HG03558 (cell line): ENCODE measurements around the gene NPDC1.

Source experiments
- ATAC-seq: cut with Tn5 transposase; IDR thresholded peaks from one replicate; pipeline ENCODE4 v1.9.1; 2021; ENCODE audit warnings: moderate number of reproducible peaks; ENCODE audit not compliant: unreplicated experiment; ENCODE audit errors: extremely low read depth

The NPDC1 gene

DNA sequence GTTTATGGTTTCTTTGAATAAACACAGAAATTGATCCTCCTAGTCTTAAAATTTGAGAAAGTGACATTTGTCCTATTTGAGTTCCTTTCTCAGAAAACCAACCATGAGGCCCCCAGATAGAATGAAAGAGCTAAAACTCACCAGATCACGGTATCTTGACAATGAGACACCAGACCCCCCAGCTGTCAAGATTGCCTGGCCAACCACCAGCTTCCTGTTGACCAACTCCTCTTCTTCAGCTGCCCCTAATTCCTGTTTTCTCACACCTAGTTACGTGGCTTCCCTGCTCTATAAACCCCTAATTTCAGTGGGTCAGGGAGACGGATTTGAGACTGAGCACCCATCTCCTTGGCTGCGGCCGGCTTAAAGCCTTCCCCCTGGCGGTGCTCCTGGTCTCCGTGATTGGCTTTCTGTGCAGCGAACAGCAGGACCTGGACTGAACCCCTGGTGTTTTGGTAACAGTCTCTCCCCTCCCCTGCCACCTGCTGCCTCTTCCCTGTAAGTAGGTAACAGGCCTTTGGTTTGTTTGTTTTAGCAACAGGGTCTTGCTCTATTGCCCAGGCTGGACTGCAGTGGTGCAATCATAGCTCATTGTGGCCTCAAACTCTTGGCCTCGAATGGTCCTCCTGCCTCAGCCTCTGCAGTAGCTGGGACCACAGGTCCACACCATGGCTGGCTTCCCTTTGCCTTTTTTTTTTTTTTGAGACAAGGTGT lies 12.7 kb upstream of the NPDC1 start:
- no peak for ATAC-seq

DNA sequence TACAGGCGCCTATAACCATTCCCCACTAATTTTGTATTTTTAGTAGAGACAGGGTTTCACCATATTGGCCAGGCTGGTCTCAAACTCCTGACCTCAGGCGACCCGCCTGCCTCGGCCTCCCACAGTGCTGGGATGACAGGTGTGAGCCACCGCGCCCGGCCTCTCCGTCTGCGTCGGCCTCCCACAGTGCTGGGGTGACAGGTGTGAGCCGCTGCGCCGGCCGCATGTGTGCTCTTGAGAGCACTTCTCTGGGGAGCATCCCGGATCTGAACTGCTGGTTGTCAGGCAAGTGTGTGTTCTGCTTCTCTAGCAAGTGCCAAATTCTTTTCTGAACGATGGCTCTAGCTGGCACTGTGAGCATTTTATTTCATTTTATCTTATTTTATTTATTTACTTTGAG lies 11.6 kb upstream of the NPDC1 start:
- no peak for ATAC-seq

DNA sequence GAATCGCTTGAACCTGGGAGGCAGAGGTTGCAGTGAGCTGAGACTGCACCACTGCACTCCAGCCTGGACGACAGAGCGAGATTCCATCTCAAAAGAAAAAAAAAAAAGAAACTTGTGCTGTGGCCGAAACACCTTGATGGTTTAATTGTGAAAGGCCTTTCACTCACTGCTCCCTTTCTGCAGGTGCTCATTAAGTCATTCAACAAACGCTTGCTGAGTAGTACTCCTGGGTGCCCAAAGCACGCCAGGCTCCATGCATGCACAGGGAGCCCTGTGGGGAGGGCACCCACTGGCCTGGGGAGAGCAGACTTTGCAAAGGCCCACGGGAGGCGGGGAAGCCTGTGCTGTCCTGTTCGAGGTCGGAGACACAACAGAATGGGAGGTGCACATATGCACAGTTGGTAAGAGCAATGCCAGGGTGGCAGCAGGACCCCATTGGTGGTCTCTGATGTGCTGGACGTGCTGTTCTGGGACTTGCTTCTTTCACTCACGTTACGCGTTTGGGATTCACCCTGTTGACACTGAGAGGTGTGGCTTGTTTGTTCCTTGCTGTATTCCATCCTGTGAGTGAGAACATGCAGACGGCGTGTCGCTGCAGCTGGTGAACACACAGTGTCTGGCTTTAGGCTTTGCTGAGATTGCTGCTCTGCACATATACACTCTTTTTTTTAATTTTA lies 10.9 kb upstream of the NPDC1 start:
- no peak for ATAC-seq

DNA sequence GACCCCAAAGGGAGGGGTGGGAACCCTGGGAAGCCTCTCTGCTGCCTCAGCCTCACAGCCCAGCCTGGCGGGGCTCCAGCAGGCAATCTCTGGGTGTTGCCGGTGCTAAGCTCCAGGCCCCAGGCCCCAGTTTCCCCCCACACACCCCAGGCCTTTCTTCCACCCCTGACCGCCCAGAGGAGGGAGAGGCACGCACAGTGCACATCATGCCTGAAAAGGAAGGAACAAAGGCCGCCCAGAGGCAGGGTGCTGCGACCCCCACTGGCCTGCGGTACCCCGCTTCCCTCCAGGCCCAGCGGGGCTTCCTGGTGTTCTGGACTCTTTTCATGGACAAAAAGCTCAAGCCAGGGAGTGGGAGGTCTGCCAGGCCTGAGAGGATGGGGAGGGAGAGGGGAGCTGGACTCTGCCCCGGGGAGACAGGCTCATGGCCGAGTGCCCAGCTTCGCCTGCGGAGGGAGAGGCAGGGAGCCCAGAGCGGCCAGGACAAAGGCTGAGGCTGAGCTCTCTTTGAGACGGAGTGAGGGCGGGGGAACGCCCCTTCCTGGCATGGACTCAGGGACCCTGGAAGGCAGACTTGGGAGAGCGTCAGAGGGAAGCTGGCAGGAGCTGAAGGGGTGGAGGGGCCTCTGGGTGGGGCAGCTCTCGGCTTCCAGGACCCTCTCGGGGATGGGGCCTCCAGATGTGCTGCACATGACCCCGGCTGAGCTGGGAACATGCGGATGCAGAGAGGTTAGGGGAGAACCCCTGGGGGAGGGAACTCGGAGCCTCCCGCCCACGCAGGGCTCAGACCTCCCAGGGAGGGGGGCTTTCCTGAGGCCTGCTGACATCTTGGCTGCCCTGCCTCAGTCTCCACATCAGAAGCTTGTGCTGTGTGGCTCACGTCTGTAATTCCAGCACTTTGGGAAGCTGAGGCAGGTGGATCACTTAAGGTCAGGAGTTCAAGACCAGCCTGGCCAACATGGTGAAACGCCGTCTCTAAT lies 9.7 kb upstream of the NPDC1 start:
- no peak for ATAC-seq

DNA sequence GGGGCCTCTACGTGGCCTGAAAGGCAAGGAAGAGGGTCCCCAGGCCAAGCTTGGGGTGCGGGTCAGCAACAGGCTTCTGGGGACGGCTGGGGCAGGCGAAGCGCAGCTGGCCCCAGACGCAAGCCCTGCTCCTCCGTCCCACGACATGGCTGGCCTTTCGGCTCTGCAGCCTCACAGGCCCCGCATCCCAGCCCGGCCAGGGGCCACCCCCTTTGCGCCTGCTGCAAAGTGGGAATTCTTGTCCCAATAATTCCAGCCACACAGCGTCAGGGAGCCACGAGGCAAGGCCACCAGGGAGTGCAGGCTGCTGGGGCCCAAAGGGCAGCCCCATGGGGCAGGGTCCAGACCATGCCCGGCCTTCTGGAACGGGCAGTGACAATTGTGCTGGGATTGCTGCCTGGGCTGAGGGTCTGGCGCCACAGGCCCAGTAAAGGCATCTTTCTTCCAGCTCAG lies 9.0 kb upstream of the NPDC1 start:
- ATAC-seq, result no peak

DNA sequence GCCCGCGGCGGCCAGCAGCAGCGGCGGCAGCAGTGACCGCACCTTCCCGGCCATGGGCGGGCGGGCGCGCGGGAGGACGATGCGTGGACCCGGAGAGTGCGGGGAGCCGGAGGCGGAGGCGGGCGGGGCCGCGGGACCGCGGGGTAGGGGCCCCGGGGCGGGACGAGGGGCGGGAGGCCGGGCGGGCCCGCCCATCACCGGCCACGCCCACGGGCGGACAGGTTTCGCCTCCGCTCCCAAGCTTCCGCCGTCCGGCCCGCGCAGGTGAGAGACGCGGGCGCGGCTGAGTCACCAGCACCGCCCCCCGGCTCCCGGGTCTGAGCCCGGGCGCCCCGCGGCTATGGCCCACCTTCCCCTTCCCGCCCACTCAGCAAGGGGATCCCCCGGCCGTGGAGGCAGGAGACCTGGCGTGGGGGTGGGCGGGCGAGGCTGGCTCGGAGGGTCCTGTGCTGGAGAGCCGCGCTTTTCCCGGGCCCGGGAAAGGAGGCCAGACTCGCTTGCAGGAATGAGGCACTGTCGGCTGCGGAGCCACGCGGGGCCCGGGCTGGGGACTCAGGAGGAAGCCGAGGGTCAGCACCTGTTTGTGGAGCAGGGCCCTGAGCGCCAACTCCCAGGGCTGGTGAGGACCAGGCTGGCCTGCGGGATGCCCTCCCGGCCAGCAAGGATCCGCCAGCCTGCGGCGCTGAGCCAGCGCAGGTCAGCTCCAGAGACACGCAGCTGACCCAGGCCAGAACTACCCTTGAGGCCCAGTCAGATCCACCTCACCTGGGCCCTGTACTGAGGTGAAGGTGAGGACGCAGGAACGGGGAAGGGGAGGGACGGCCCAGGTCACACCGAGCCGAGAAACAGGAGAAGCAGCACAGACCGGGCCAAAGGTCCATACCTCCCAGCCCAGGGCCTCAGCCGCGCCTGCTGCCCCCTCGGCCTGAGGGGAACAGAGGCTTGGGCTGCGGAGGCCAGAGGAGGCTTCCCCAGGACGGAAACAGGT lies 8.3 kb upstream of the NPDC1 start, which contains the start of gene ENTPD2:
Gene ENTPD2 (minus strand): TSS at position 118 of the 988 bp plus-strand sequence. CDS start 64 bp downstream, at position 54.
- no peak for ATAC-seq

DNA sequence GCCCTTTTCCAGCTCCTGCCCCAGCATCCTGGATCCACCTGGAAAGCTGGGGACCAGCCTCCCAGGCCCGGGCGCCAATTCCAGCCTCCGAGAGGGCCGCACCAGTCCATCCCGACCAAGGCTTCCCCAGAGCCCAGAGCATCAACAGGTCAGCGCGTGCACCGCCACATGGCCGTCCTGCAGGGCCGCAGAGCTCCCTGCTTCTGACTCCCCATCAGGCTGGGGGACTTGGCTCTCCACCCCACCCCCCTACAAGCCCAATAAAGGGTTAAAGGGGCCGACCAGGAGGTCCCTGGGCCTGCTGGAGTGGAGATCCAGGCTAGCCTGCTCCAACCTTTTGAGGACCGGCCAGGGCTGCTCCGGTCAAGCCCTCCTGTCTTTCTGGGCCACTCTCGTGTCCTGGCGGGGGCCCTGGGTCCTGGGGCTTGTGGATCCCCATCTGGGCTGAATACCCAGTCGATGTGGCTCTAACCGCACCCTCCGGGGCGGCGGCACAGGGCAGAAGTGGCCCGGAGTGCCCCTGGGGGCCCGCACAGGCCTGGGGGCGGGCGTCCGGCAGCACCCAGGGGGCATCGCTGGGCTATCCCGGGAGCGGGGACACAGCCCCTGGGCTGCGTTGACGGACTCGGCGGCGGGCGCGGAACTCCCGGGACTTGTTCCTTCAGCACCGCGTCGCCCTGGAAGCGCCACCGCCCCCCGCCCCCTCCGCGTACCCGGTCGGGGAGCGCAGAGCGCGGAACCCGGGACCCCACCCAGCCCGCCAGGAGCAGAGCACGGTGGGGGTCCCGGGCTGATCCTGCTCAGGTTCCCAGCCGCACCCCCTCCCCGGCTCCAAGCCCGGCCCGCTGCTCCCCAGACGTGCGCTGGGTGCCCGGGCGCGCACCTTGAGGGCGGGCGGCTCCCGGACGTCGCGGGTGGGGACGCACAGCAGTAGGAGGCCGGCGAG lies 7.3 kb upstream of the NPDC1 start:
- ATAC-seq, result no peak

DNA sequence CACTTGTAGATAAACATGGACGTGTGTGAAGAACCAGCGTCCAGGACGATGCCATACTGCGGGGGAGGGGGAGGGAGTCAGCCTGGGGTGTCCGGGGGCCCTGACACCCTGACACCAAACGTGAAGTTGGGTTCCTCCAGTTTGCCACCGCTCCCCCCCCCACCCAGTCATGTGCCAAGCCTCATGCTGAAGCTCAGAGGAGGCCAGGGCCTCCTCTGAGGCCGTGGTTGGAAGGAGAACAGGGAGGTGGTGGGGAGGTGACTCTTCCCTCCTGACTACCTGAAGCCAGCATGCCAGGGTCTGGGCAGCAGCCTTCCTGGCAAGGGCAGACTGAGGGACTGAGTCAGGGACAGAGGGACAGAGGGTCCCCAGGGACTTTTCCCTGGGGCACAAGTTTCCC lies 6.3 kb upstream of the NPDC1 start:
- no peak for ATAC-seq

DNA sequence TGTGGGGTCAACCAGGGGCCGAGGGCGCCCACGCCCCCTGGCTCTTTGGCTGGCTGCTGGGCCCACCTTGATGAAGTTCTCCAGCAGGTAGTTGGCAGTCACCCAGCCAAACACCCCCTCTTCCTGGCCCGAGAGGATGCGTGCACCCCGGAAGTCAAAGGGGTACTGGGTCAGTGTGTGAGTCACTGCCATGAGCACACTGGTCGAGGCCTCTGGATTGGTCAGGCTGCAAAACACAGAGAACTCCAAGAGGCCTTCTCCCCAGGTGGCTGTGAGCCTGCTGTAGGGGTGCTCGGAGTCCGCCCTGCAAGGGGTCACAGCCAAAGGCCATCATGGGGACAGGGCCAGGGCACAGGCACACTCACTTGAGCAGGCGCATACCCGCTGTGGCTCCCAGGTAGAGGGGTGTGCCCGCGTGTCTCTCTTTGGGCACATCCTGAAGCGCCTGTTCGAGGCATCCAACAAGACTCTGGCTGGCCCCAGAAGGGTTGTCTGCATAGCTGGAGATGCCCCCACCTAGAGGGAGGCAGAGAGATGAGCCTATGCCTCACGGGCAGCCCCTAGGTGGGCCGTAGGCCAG lies 5.3 kb upstream of the NPDC1 start:
- no peak for ATAC-seq

DNA sequence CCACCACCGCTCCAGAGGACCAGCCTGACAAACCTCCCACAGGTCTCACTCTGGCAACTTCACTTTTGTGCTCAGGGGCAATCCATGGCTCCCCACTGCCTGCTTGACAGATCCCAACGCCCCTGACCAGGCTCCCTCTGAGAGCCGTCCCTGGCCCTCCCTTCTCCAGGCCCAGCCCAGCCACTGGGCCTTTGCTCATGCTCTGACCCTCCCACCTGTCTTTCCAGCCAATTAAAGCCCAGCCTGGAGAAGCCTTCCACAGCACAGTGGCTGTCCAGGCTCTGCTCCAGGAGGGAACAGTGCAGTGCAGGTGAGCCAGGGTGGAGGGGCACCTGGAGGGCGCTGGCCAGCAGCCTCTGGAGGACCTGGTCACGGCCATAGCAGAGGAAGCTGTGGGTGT lies 4.6 kb upstream of the NPDC1 start:
- no peak for ATAC-seq

DNA sequence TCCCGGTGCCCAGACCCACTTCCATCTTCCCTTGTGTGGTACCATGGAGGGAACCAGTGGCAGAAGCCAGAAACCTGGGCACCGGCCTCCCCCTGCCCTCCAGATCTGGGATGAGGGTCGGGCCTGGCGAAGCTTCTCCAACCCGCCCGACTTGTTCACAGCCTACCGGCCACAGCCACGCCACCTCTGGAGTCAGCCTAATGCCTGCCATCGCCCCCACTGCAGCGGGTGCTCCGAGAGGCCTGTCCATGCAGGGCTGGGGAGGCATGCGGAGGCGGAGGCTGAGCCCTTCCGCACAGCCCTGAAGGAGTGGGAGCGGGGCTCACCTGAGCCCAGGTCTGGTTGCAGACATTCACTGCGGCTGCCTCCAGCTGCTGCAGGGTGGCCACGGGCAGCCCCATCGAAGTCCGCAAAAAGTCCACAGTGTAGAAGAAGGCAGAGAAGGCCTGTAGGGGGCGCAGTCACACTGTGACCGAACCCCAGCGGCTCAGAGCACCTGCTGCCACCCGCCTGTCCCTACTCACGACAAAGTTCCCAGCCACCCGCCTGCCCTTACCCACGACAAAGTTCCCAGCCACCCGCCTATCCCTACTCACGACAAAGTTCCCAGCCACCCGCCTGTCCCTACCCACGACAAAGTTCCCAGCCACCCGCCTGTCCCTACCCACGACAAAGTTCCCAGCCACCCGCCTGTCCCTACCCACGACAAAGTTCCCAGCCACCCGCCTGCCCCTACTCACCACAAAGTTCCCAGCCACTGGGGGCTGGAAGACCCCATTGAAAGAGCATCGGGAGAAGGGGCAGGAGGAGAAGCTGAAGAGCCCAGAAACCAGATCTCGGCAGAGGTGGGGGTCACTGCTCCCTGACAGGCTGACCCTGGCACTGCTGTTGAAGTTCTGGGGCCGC lies 3.8 kb upstream of the NPDC1 start:
- ATAC-seq, result no peak

DNA sequence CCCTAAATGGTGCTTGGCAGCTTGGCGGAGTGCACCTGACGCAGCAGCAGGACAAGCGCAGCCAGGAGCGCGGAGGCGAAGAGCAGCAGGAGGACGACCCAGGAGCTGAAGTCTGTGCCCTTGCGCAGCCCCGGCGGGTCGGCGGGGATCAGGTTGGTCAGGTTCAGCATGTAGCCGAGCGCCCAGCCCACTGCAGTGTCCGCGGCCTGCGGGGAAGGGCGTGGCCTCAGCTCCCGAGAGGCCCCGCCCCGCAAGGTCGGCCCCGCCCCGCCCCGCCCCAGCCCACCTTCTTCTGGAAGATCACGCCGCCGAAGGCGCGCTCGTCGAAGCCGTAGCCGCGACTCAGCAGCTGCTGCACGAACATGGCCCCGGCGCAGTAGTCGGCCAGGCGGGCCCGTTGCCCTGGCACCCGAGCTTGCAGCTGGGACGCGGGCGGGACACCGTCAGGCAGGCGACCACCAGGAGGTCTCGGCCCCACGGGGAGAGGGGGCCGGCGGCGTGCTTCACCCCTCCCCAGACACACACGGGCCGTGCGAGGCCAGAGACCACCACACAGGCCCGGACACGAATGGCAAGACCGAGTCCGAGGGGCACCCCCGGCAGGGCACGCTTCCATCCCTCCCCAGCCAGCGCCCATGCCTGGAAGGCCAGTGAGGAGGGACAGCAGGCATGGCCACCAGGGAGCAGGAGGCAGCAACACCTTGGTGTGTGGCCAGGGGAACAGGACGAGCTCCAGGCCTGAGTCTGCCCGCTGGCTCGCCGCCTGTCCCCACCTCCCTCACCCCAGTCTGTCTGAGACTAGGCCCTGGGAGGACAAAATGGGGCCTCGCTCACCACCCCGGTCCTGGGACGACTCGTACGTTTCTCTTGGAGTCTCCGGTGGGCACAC lies 2.9 kb upstream of the NPDC1 start:
- ATAC-seq, result no peak

DNA sequence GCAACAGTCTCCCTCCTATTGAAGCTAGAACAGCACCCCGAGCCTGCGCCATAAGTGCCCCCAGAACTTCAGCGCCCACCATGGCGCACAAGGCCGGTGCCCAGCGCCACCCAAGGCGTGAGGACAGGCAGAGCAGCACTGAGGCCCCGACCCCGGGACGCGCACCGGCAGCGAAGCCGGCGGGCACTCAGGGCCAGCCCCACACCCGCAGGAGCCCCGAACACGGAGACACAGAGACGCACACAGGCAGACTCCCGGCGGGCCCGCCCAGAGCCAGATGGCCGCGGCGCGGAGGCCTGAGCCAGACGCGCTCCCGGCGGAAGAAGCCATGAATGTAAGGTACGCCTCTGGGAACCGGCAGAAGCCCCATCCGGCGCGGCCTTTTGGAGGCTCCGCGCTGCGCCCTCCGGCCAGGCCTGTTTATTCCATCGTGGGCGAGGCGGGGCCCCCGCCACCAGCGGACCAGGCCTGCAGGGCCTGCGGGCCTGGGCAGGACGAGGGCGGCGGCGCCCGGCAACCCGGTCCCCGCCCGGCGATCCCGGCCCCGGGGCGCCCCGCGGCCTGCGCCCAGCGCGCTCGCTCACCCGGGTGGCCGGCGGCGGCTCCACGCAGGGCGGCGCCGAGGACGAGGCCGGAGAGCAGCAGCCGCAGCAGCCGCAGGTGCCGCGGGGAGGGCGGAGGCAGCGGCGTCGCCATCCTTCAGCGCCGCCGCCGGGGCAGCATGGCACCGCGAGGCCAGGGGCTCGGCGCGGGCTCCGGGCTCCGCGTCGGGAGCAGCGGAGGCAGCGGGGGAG lies 486 bp downstream of the NPDC1 start:
- ATAC-seq, result no peak

DNA sequence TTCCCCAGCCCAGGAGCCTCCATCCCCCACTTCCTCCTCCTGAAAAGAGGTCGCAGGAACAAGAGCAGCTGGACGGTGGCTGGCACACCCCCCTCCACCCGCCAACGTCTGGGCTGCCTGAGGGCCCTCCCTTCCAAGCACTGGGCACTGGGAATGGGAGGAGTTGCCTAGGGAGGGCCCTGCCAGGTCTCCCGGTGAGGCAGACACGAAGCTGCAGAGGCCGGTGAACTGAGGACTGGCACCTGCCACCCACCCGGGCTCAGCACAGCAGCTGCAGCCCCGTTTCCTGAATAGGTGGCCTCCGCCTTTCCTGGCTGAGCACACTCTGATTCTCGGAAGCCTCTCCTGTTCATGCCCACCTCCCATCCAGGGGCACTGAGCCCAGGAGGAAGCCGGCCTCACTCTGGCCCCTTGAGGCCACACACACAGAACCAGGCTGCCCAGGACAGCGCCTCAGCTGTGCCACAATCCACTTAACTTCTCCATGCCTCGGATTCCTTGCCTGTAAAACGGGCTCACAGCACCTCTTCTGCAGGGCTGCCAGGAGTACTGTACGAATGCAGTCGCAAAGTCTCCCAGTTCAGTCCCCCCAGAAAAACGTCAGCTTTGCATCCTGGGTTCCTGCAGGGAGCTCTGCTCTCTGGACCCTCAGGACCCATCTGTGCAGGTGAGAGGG lies 1.3 kb downstream of the NPDC1 start:
- ATAC-seq, result no peak

DNA sequence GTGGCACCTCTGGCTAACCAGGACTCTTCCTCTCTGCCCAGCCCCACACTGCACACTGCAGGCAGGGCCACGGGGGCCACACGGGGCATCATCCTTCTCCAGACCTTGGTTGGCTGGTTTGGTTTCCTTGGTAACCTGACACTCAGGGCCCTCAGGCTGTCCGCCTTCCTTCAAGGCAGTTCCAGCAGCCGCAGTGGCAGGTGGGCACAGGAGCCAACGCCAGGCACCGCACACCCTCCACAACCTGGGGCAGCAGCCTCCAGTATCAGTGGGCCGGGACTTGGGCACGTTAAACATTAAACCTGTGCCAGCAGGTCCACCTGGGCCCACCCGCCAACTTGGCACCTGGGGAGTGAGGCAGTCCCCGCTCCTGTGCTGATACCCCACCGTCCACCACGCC lies 1.9 kb downstream of the NPDC1 start:
- no peak for ATAC-seq
